Retinal pigment epithelial cell (primary cell): Measurements from ENCODE around the gene SEMA7A.

Experiments used
- DNase-seq: peaks from one replicate; pipeline ENCODE4 v3.0.0-alpha.2; 2010; ENCODE audit warnings: low read depth
- H3K4me3 ChIP-seq: 2 replicates; pipeline ENCODE4 v1.5.1; 2011; ENCODE audit warnings: mild to moderate bottlenecking, low read length, control low read depth, moderate library complexity
- TF ChIP-seq, protein P1 (sequence below): conservative IDR thresholded peaks from 2 replicates; pipeline ENCODE4 v1.5.1; 2011; ENCODE audit warnings: low read depth, low read length, control low read depth, inconsistent platforms

The SEMA7A gene

GRCh38 chr15:74377831-74378766 is 55.7 kb downstream of the SEMA7A start:
- no peak overlapping the region for H3K4me3 ChIP-seq
- no peak for DNase-seq
- TF ChIP-seq, protein P1, sequence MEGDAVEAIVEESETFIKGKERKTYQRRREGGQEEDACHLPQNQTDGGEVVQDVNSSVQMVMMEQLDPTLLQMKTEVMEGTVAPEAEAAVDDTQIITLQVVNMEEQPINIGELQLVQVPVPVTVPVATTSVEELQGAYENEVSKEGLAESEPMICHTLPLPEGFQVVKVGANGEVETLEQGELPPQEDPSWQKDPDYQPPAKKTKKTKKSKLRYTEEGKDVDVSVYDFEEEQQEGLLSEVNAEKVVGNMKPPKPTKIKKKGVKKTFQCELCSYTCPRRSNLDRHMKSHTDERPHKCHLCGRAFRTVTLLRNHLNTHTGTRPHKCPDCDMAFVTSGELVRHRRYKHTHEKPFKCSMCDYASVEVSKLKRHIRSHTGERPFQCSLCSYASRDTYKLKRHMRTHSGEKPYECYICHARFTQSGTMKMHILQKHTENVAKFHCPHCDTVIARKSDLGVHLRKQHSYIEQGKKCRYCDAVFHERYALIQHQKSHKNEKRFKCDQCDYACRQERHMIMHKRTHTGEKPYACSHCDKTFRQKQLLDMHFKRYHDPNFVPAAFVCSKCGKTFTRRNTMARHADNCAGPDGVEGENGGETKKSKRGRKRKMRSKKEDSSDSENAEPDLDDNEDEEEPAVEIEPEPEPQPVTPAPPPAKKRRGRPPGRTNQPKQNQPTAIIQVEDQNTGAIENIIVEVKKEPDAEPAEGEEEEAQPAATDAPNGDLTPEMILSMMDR: no peak

- no peak for DNase-seq
- H3K4me3 ChIP-seq: no peak overlapping the region
- TF ChIP-seq, protein P1: no peak
Measured at GRCh38 chr15:74376825-74377581, 56.8 kb downstream of the SEMA7A start.

GRCh38 chr15:74376226-74376625 is 57.5 kb downstream of the SEMA7A start:
- H3K4me3 ChIP-seq: no peak overlapping the region
- no peak for DNase-seq
- TF ChIP-seq, protein P1: no peak

GRCh38 chr15:74375303-74375693 is 58.5 kb downstream of the SEMA7A start:
- TF ChIP-seq, protein P1: peak; percentile 98
- no peak overlapping the region for H3K4me3 ChIP-seq
- DNase-seq: no peak

GRCh38 chr15:74374648-74375302 is 59.0 kb downstream of the SEMA7A start:
- H3K4me3 ChIP-seq: peak overlapping the region; percentile 55
- no peak for DNase-seq
- TF ChIP-seq, protein P1: peak; percentile 4

- H3K4me3 ChIP-seq: peak overlapping the region; percentile 55
- TF ChIP-seq, protein P1: peak; percentile 82
- no peak for DNase-seq
Measured at GRCh38 chr15:74373731-74374647, 59.8 kb downstream of the SEMA7A start.
